Type B pancreatic cell (in vitro differentiated cells): ENCODE data around the gene CYTIP. TPM values are rescaled to one million over a fixed set of nuclear protein-coding genes. Genes with fewer than 3 reads are reported as not detected.

Experiments used
- DNase-seq: peaks from one replicate; pipeline ENCODE4 v3.0.0; 2021; ENCODE audit warnings: mixed read lengths; ENCODE audit not compliant: unreplicated experiment; ENCODE audit errors: extremely low spot score
- H3K27ac Mint-ChIP-seq: 2 replicates; pipeline ENCODE4 v1.8.0; 2021; ENCODE audit warnings: mild to moderate bottlenecking, mixed read lengths
- H3K27me3 Mint-ChIP-seq: 2 replicates; pipeline ENCODE4 v1.8.0; 2021; ENCODE audit warnings: mixed read lengths
- H3K36me3 Mint-ChIP-seq: 2 replicates; pipeline ENCODE4 v1.8.0; 2021; ENCODE audit warnings: mixed read lengths
- H3K4me1 Mint-ChIP-seq: one replicate; pipeline ENCODE4 v1.8.0; 2021; ENCODE audit warnings: mixed read lengths; ENCODE audit not compliant: unreplicated experiment
- H3K4me3 Mint-ChIP-seq: 2 replicates; pipeline ENCODE4 v1.8.0; 2021; ENCODE audit warnings: mild to moderate bottlenecking, mixed read lengths
- H3K9me3 Mint-ChIP-seq: 2 replicates; pipeline ENCODE4 v1.8.0; 2021; ENCODE audit warnings: mixed read lengths
- CTCF ChIP-seq: fragments of 200-600 bp; sonication (generic); conservative IDR thresholded peaks from 2 replicates; pipeline ENCODE4 v1.5.0; 2021; ENCODE audit warnings: antibody characterized with exemption, mild to moderate bottlenecking
- long read RNA-seq: library from polyadenylated mRNA; unstranded; transcript quantifications from one replicate; pipeline ENCODE4 v2.0.0, GENCODE V29; 2020
- total RNA-seq: library from RNA; stranded (reverse); gene quantifications from 2 replicates; pipeline ENCODE4 v1.2.1, GENCODE V29; 2021; ENCODE audit warnings: low replicate concordance

The CYTIP gene
- 0.40 and 0.51 TPM in 2 replicates for total RNA-seq
- long read RNA-seq, partial matches to known transcripts = 0 of 4 reads
- long read RNA-seq, other reads (novel, unspliced or antisense) = 4 of 4 reads

GRCh38 chr2:157443795-157444640 is at the start of gene CYTIP:
CYTIP (minus strand) TSS chr2:157444089; CDS start chr2:157444020, 69 bp downstream.
- no peaks in the 10 kb centered on the region for H3K9me3 Mint-ChIP-seq
- DNase-seq = no peak
- TF ChIP-seq CTCF = no peak
- no peaks in the 10 kb centered on the region for H3K27me3 Mint-ChIP-seq
- H3K4me1 Mint-ChIP-seq = no peaks in the 10 kb centered on the region
- no peak within 1 kb of the TSS for H3K27ac Mint-ChIP-seq
- no peak within 1 kb of the TSS for H3K4me3 Mint-ChIP-seq
- H3K36me3 Mint-ChIP-seq = no peaks in the 10 kb centered on the region

DNA sequence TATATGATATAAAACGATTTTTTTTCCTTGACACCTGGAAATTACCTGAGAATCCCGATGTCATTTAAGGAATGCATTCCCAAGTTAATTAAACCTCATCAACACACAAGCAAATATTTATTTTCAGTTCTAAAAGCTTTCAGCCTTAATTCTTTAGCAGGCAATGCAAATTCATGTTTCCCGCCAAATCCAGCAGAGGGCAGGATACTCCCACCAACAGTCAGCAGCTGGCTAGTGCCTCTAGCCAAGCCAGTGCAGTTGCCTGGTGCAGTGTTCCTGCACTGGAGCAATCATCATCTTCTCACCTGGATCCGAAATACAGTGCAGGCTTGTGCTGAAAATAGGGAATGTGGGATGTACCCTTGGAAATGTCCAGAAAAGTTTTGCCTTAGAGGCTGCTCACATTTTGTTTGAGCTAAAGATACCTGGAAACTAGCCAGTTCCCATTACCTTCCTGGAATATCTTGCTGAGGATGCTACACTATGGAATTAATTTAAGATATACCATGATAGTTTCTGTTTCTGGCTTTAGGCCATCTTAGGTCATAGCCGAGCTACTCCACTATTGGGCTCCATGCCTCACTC is 48.4 kb upstream of the CYTIP start:
- H3K4me3 Mint-ChIP-seq = no peak overlapping the region
- no peak overlapping the region for H3K27ac Mint-ChIP-seq
- no peaks in the 10 kb centered on the region for H3K9me3 Mint-ChIP-seq
- peak; percentile 86 for TF ChIP-seq CTCF
- no peaks in the 10 kb centered on the region for H3K36me3 Mint-ChIP-seq
- DNase-seq = no peak
- H3K4me1 Mint-ChIP-seq = no peaks in the 10 kb centered on the region
- peaks cover 18% of the 10 kb centered on the region for H3K27me3 Mint-ChIP-seq

GRCh38 chr2:157489983-157490382 is 46.1 kb upstream of the CYTIP start:
- no peak overlapping the region for H3K4me3 Mint-ChIP-seq
- H3K36me3 Mint-ChIP-seq = no peaks in the 10 kb centered on the region
- no peak overlapping the region for H3K27ac Mint-ChIP-seq
- peaks cover 18% of the 10 kb centered on the region for H3K27me3 Mint-ChIP-seq
- no peaks in the 10 kb centered on the region for H3K4me1 Mint-ChIP-seq
- DNase-seq = no peak
- TF ChIP-seq CTCF = no peak
- H3K9me3 Mint-ChIP-seq = no peaks in the 10 kb centered on the region

DNA sequence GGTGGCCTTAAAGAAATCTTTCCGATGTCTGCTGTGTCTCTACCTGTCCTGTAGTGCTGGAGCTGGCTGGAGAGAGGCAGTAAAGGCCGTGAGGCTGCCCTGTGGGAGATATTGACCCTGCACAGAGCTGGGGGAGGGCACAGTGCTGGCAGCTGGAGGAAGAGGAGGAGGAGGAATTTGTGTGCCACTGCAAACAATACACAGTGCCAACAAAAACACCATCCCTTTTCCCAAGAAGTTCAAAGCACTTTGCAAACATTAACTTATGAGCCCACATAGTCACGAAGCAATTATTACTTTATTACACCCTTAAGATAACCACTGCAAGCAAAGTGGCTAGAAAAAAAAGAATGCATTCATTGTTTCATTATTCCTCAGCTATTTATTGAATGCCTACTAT is 45.0 kb upstream of the CYTIP start:
- H3K4me3 Mint-ChIP-seq = no peak overlapping the region
- no peaks in the 10 kb centered on the region for H3K4me1 Mint-ChIP-seq
- H3K27ac Mint-ChIP-seq = peak overlapping the region; percentile 7
- no peak for DNase-seq
- H3K9me3 Mint-ChIP-seq = no peaks in the 10 kb centered on the region
- no peaks in the 10 kb centered on the region for H3K36me3 Mint-ChIP-seq
- H3K27me3 Mint-ChIP-seq = peaks cover 18% of the 10 kb centered on the region
- no peak for TF ChIP-seq CTCF

GRCh38 chr2:157487747-157488146 is 43.9 kb upstream of the CYTIP start:
- H3K4me3 Mint-ChIP-seq = no peak overlapping the region
- H3K36me3 Mint-ChIP-seq = no peaks in the 10 kb centered on the region
- H3K4me1 Mint-ChIP-seq = no peaks in the 10 kb centered on the region
- TF ChIP-seq CTCF = no peak
- DNase-seq = no peak
- peaks cover 15% of the 10 kb centered on the region for H3K27me3 Mint-ChIP-seq
- no peaks in the 10 kb centered on the region for H3K9me3 Mint-ChIP-seq
- H3K27ac Mint-ChIP-seq = no peak overlapping the region
